BJ (cell line): Measurements from ENCODE around the gene SOX15. TPM values are rescaled to one million over a fixed set of nuclear protein-coding genes. Genes with fewer than 3 reads are reported as not detected.
"Not testable (repeated sequence)": the region's sequence is repeated elsewhere in the genome, so short reads cannot be mapped to it uniquely, and the experiment has no call there.

Experiments
- CTCF ChIA-PET: fragments of 350-600 bp; formaldehyde crosslinking; extraction: SDS; loops from one replicate; lab custom pipeline; 2021; ENCODE audit warnings: antibody characterized with exemption, inconsistent platforms; lab: Yijun Ruan, JAX
- POLR2A ChIA-PET: fragments of 300-600 bp; sonication (Branson Sonifier 250); formaldehyde crosslinking; extraction: SDS; loops from one replicate; lab custom pipeline; 2021; ENCODE audit warnings: antibody characterized with exemption; lab: Charles Lee
- DNase-seq: peaks from one replicate; pipeline ENCODE4 v3.0.0-alpha.2; 2011; ENCODE audit warnings: low read depth
- H3K27me3 ChIP-seq: 2 replicates; pipeline ENCODE4 v1.6.0; 2011; ENCODE audit warnings: low read length; ENCODE audit not compliant: control insufficient read depth, insufficient read depth
- H3K36me3 ChIP-seq: 2 replicates; pipeline ENCODE4 v1.5.1; 2011; ENCODE audit warnings: low read length; ENCODE audit not compliant: control insufficient read depth, insufficient read depth
- H3K4me3 ChIP-seq: 2 replicates; pipeline ENCODE4 v1.5.1; 2011; ENCODE audit warnings: low read depth, mild to moderate bottlenecking, control low read depth, low read length
- polyA plus RNA-seq: library from polyadenylated mRNA; depleted of rRNA; stranded (reverse); fragments of >200 nt; gene quantifications from 2 replicates; pipeline ENCODE4 v1.2.3, GENCODE V29; 2011
- TF ChIP-seq, protein P1 (sequence below): IDR thresholded peaks from 2 replicates; pipeline ENCODE4 v1.5.1; 2011; ENCODE audit warnings: low read depth, mild to moderate bottlenecking, control low read depth, inconsistent platforms, low read length, moderate library complexity; ENCODE audit not compliant: insufficient read depth

The SOX15 gene
- polyA plus RNA-seq, 1 experiment: 0.34 TPM

DNA sequence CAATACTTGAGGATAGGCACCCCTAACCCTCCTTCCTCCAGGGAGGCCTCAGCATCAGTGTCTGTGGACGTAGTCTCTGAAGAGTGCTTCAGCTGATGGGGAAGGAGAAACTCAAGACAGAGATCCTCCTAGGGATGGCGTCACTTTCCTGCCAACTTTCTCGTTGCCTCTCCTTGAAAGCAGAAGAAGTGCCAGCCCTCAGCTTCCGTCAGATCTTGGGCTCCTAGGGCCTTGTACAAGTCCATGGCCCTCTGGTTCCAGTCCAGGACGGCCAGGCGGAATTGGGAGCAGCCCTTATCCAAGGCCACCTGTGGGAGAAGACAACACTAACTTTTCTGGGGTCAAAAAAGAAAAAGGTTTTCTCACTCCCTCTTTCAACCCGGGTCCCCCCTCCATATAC is 36.4 kb upstream of the SOX15 start:
- H3K4me3 ChIP-seq: no peak overlapping the region
- no peaks in the 10 kb centered on the region for H3K27me3 ChIP-seq
- H3K36me3 ChIP-seq: no peaks in the 10 kb centered on the region
- TF ChIP-seq, protein P1, sequence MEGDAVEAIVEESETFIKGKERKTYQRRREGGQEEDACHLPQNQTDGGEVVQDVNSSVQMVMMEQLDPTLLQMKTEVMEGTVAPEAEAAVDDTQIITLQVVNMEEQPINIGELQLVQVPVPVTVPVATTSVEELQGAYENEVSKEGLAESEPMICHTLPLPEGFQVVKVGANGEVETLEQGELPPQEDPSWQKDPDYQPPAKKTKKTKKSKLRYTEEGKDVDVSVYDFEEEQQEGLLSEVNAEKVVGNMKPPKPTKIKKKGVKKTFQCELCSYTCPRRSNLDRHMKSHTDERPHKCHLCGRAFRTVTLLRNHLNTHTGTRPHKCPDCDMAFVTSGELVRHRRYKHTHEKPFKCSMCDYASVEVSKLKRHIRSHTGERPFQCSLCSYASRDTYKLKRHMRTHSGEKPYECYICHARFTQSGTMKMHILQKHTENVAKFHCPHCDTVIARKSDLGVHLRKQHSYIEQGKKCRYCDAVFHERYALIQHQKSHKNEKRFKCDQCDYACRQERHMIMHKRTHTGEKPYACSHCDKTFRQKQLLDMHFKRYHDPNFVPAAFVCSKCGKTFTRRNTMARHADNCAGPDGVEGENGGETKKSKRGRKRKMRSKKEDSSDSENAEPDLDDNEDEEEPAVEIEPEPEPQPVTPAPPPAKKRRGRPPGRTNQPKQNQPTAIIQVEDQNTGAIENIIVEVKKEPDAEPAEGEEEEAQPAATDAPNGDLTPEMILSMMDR: no peak
- ChIA-PET POLR2A (no interaction called here), CTCF (interaction anchor here (0.7 to 3.1 kb wide), 5 partner anchors 8 to 61 kb away, joined by 3 to 28 read pairs (median 5); partner anchors contain the start of genes FXR2, SOX15, TP53 and WRAP53)
- DNase-seq: no peak

DNA sequence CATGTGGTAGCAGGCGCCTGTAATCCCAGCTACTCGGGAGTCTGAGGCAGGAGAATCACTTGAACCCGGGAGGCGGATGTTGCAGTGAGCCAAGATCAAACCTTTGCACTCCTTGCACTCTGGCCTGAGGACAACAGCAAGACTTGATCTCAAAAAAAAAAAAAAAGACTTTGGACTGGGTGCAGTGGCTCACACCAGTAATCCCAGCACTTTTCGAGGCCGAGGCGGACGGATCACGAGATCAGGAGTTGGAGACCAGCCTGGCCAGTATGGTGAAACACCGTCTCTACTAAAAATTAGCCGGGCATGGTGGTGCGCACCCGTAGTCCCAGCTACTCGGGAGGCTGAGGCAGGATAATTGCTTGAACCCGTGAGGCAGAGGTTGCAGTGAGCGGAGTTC is 35.9 kb upstream of the SOX15 start:
- H3K4me3 ChIP-seq, DNase-seq, H3K36me3 ChIP-seq, H3K27me3 ChIP-seq, POLR2A ChIA-PET: not testable (repeated sequence)
- CTCF ChIA-PET: interaction anchor here (3.1 kb wide), 1 partner anchor 62 kb away, joined by 28 read pairs; the partner anchor contains the start of genes TP53 and WRAP53

DNA sequence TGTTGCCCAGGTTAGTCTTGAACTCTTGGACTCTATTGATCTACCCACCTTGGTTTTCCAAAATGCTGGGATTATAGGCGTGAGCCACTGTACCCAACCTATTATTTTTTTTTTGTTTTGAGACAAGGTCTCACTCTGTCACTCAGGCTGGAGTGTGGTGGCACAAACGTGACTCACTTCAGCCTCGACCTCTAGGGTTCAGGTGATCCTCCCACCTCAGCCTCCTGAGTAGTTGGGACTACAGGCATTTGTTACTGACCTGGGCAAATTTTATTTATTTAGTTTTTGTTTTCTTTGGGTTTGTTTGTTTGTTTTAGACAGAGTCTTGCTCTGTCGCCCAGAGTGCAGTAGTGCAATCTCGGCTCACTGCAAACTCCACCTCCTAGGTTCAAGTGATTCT is 33.8 kb upstream of the SOX15 start:
- DNase-seq: no peak
- ChIA-PET CTCF (interaction anchor here (1.0 kb wide), 1 partner anchor 63 kb away, joined by 3 read pairs; no protein-coding TSS in a partner anchor), POLR2A (no interaction called here)
- H3K36me3 ChIP-seq: no peaks in the 10 kb centered on the region
- H3K27me3 ChIP-seq: no peaks in the 10 kb centered on the region
- H3K4me3 ChIP-seq: no peak overlapping the region
- TF ChIP-seq, protein P1: no peak

DNA sequence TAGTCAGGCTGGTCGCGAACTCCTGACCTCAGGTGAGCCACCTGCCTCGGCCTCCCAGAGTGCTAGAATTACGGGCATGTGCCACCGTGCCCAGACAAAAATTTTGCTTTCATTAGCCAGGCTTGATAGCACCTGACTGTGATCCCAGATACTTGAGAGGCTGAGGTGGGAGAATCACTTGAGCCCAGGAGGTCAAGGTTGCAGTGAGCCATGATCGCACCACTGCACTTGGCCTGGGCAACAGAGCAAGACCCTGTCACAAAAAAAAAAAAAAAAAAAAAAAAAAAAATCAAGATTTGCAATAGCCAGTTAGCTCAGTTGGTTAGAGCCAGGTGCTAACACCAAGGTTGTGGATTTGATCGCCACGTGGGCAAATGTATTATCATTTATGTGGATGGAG is 30.9 kb upstream of the SOX15 start:
- no peak overlapping the region for H3K4me3 ChIP-seq
- no peaks in the 10 kb centered on the region for H3K27me3 ChIP-seq
- CTCF ChIA-PET: interaction anchor here (0.8 kb wide), 1 partner anchor 12 kb away, joined by 4 read pairs; no protein-coding TSS in a partner anchor
- no peak for DNase-seq
- POLR2A ChIA-PET: no interaction called here
- H3K36me3 ChIP-seq: no peaks in the 10 kb centered on the region
- TF ChIP-seq, protein P1: no peak

DNA sequence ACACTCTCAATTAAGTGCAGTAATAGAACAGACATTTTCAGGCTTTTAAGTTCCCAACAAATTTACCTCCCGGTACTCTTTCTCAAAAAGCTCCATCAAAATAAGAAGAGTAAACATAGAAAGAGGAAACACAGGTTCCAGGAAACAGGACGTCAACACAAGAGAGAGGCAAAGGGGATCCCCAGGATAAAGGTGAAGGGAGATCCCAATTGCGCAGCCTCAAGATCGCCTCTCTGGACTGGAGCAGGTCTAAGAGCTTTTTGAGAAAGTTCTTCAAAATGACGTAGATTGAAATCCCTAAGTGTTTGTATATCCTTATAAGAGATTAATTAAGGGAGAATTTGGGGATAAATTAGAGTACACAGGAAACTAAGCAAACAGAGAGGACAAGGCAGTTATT is 28.7 kb upstream of the SOX15 start:
- ChIA-PET POLR2A (no interaction called here), CTCF (interaction anchor here (1.0 to 1.6 kb wide), 2 partner anchors 9 to 69 kb away, joined by 3 to 6 read pairs; partner anchors contain the start of genes SAT2 and TP53)

More for the DNA sequence above, 28.7 kb upstream of the SOX15 start:
- no peak for DNase-seq
- TF ChIP-seq, protein P1: no peak
- Histone ChIP-seq H3K27me3 (no peaks in the 10 kb centered on the region), H3K4me3 (no peak overlapping the region), H3K36me3 (no peaks in the 10 kb centered on the region)
